HG03064 (cell line): ENCODE results near the gene NEK9.

Source experiments
- ATAC-seq: cut with Tn5 transposase; IDR thresholded peaks from one replicate; pipeline ENCODE4 v1.9.1; 2021; ENCODE audit warnings: low read depth; ENCODE audit not compliant: unreplicated experiment

Gene NEK9

DNA sequence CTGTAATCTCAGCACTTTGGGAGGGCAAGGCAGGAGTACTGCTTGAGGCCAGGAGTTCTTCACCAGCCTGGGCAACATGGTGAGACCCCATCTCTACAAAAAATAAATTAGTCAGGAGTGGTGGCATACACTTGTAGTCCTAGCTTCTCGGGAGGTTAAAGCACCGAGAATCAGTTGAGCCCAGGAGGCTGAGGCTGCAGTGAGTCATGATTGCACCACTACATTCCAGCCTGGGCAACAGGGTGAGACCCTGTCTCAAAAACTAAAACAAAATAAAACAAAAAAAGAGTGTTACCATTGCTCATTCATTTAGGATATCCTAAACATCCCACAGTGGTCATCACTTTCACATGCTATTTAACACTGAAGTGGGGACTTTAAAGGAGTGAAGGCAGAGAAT lies 7.8 kb downstream of the NEK9 start:
- ATAC-seq, result no peak

- ATAC-seq, result no peak
Measured at GRCh38 chr14:75113932-75114539, 12.8 kb downstream of the NEK9 start.

DNA sequence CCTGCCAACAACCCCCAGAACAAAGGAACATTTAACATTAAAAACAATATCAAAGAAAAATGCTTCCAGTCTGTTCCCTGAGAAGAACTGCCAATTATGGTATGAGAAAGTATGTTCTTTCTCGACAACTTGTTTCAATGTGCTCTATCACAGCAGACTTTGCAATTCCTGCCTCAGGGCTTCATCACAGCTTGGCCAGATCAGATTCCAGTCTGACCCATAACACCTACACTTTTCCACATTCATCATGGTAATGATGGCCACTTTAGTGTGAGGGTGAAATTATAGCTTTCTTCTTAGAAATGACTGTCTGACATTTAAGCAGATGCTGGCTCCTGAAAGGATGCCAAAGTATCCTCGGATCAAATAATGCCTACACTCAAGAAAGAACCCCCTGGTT lies 17.0 kb downstream of the NEK9 start:
- ATAC-seq, result no peak

DNA sequence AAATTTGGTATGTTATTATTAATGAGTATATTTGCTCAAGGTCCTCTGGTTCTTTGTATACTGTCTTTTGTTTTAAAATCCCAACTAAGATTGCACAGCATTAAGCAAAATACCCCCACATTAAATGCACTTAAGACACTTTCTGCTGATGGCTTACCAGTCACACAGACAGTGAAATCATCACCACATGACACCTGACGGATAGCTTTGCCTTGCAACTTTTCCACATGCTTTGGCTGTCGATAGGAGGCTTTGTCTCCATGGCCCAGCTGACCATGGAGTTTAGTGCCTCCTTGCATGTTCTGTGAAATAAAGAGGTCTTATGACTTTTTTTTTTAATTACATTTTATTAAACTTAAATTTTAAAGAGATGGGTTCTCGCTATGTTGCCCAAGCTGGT lies 19.7 kb downstream of the NEK9 start:
- no peak for ATAC-seq

- ATAC-seq, result no peak
Measured at GRCh38 chr14:75101491-75101890, 25.4 kb downstream of the NEK9 start.

GRCh38 chr14:75098682-75099081 lies 28.2 kb downstream of the NEK9 start:
- no peak for ATAC-seq

GRCh38 chr14:75098212-75098611 lies 28.6 kb downstream of the NEK9 start:
- ATAC-seq, result no peak

GRCh38 chr14:75096959-75097358 lies 29.9 kb downstream of the NEK9 start:
- ATAC-seq, result no peak

DNA sequence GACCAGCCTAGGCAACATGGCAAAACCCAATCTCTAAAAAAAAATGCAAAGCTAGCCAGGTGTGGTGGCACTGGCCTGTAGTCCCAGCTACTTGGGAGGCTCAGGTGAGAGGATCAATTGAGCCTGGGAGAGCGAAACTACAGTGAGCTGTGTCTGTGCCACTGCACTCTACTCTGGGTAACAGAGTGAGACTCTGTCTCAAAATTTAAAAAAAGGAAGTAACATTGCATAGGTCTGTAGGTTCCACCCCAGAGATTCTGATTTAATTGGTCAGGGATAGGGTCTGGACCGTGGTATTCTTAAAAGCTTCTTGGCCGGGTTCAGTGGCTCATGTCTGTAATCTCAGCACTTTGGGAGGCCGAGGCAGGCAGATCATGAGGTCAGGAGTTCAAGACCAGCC lies 31.2 kb downstream of the NEK9 start:
- ATAC-seq, result no peak

- no peak for ATAC-seq
Measured at GRCh38 chr14:75094896-75095295, 32.0 kb downstream of the NEK9 start.

DNA sequence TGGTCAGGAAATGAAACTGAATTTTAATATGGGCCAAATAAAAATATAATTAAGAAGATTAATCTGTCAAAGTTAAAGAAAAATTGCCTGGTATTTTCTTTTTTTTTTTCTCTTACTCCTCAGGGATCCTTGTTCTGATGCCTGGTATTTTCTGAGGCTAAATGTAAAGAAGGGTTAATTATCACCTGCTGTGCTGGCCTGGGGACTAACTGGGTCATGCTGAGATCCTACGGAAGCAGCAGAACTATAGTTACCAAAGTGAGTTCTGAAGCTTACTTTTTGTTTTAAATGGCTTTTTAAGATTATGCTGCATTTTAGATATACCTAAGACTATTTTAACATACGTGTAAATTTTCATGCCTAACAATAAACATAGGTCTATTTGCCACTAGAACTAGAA lies 34.1 kb downstream of the NEK9 start:
- ATAC-seq, result no peak

GRCh38 chr14:75091251-75091650 lies 35.6 kb downstream of the NEK9 start:
- no peak for ATAC-seq

DNA sequence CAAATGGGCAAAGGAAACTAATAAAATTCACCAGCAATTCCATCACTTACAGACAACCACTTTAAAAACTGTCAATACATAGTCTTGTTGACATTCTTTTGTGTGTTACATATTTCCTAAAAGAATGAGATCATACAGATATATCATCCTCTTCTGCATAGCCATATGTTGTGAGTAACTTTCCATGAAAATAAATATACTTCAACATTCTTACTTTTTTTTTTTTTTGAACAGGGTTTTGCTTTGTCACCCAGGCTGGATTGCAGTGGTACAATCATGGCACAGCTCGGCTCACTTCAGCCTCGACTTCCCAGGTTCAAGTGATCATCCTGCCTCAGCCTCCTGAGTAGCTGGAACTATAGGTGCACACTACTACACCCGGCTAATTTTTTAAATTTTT lies 36.5 kb downstream of the NEK9 start:
- no peak for ATAC-seq

DNA sequence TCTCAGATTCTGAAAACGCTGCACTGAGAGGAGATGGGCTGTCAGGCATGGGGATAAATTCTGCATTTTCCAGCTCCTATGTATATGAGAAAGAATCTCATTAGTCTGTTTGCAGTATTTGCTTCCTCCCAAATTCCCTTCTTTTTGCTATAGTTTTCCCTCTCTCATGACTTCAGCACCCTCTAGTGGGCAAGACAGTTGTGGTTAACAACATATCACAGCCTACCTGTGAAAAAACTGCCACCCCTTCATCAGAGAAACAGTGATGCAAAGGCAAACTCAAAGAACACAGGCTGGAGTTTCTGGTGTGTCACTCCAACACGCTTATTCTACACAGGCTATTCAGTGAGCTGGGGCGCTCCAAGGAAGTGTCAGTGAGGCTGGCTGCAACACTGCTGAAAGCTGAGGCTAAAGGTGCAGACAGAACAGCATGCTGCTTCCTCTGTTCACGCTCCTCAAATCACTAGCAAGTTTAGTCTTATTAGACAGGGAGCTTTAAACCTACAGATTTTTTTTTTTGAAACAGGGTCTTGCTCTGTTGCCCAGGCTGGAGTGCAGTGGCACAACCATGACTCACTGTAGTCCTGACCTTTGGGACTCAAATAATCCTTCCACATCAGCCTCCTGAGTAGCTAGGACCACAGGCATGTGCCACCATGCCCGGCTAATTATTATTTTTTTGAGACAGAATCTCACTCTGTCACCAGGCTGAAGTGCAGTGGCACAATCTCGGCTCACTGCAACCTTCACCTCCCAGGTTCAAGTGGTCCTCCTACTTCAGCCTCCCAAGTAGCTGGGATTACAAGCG lies 38.1 kb downstream of the NEK9 start:
- ATAC-seq, result no peak

DNA sequence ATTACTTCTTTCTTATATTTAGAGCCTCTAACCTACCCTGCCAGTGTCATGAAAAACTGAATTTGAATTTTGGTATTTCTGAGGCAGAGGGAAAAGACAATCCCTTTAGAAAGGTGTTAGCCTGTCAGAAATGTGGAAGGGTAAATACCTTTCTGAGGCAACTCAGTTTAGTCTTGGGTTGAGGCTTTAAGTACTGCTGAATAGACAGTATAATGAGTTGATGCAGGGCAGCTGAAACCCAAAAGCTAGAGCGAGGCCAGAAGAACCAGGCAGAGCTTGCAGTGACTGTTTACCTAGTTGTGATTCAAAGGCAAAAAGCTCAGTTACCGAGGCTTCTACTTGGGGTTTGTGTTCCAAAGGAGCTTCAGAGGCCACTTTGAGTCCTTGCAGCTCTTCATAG lies 38.7 kb downstream of the NEK9 start:
- no peak for ATAC-seq

DNA sequence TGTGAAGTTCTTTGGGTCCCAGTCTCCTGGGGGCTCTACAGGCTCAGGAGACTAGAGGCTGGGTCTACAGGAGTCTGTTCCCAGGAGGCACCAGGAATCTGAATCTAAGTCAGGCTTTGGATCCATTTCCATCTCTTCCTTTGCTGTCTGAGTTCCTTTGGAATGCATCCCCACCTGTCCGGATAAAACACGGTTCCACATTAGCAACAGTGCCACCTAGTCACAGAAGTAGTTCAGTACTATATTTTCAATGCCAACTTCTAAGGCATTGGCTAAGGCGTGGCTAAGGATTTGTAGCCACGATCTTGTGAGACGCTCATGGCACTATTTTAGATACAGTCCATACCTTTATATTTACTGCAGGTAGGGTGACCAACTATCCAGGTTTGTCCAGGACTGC lies 42.3 kb downstream of the NEK9 start:
- ATAC-seq, result no peak

DNA sequence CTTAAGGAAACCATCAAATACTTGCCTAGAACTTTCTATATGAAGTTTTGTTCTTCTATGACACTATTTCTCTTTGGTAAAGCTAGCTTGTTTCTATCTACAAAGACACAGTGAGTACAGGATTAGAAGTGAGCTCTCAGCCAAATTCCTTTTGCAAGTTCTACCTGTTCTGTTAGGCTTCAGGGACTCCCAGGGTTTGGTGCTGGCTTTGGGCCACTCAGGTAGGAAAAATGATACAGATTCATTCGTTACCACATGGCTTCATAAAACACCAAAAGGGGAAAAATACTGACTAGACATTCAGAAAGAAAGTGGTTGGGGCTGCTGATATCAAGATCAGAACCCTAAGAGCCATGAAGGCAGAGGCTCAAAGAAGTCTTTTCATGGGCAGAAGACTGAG lies 43.6 kb downstream of the NEK9 start:
- ATAC-seq, result no peak

DNA sequence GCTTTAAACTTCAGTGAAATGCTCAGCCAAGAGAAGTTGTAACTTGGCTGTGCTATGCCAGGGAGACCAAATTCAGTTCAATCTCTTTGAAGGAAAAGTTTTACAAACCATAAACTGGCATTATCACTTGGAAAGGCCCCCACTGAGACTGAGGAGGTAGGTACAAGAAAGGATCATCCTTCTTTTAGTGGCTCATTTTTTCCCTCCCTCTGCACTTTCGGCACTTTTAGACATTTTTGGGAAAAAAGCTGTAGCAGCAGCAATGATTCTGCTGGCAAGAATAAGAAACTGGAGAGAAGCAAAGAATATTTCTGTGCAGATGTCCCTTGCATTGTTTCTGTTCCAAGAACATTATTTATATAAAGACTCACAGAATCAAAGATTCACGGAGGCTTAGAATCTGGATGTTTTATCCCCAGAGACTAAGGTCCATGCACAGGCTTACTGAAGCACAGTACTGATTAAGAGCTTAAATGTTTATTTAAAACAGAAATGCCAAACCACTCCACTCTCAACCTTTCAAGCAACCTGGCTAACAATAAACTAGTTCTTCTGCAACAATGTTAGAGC lies 45.1 kb downstream of the NEK9 start:
- no peak for ATAC-seq

- ATAC-seq, result no peak
Measured at GRCh38 chr14:75079521-75079920, 47.3 kb downstream of the NEK9 start.

DNA sequence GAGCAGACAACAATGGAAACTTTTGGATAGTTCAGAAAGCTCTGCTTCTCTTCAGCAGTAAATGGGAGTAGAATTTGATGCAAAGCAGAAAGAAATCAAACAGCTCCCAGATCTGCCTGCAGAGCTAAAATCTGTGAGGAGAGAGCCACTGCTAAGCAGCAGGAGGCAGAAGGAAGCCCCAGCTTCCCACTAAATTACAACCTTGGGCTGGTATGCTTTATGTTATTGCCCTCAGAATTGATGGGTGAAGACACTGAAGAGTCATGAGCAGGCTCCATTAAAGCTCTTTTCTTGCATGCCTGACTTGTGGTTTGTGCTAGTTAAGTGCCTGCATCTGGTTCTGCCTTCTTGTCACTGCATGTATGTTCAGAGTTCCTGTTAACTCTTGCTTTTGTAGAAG lies 49.1 kb downstream of the NEK9 start:
- no peak for ATAC-seq

DNA sequence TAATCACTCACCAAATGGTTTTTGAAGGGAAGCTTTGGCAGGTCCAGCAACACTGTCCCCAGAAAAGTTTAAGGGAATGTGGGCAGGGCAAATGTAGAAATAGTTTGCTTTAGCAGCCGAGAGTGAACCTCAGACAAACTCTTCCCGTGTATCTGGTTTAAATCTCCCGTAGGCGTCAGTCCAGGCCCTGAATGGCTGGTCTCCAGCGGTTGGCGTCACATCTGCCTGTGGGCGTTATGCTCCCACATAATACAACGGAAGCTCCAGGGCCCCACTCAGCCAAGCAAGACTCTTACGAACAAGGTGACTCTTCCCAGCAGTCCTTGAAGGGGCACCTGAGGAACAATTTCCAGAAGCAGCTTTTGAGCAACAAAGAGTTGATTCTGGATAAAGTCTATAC lies 56.5 kb downstream of the NEK9 start:
- no peak for ATAC-seq

DNA sequence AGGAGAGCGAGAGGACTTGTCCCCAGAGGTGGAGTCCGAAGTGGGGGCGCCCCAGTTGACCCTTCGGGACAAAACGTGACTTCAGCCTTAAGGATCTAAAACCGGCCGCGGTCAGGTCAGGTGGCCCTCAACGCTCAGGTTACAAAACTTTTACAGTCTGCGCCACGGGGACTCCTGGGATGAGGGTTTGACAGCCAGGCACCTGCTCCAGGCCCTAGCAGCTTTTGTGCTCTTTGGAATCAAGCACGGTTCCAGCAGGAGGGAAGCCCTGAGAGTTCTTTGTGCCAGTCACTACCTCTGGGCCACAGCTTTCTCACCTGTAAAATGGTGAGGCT lies 57.1 kb downstream of the NEK9 start:
- no peak for ATAC-seq
